WTC11 (cell line): ENCODE measurements around the gene VPS18. TPM values are rescaled to one million over a fixed set of nuclear protein-coding genes. Genes with fewer than 3 reads are reported as not detected.

Experiments used
- ATAC-seq: fragments of 200-7000 bp; cut with Tn5 transposase; 2 replicates; pipeline ENCODE4 v1.10.0; 2021; ENCODE audit warnings: mild to moderate bottlenecking, moderate library complexity
- CTCF ChIA-PET: fragments of 300-600 bp; sonication (Branson Sonifier 250); formaldehyde crosslinking; loops from one replicate; lab custom pipeline; 2021; ENCODE audit warnings: antibody characterized with exemption; lab: Charles Lee
- POLR2A ChIA-PET: fragments of 350-600 bp; sonication (Branson Sonifier 250); formaldehyde crosslinking; loops from one replicate; lab custom pipeline; 2021; ENCODE audit warnings: antibody characterized with exemption; lab: Charles Lee
- DNase-seq: peaks from one replicate; pipeline ENCODE4 v3.0.0; 2021; ENCODE audit warnings: low spot score
- H3K27ac Mint-ChIP-seq: 2 replicates; pipeline ENCODE4 v1.8.0; 2021; ENCODE audit warnings: mixed read lengths
- H3K27me3 Mint-ChIP-seq: 2 replicates; pipeline ENCODE4 v1.8.0; 2021; ENCODE audit warnings: low read depth, mild to moderate bottlenecking, moderate library complexity, mixed read lengths
- H3K36me3 Mint-ChIP-seq: 2 replicates; pipeline ENCODE4 v1.8.0; 2021; ENCODE audit warnings: mixed read lengths
- H3K4me1 Mint-ChIP-seq: 2 replicates; pipeline ENCODE4 v1.8.0; 2022; ENCODE audit warnings: mixed read lengths
- H3K4me3 Mint-ChIP-seq: 2 replicates; pipeline ENCODE4 v1.8.0; 2021; ENCODE audit warnings: mild to moderate bottlenecking, moderate library complexity, mixed read lengths
- H3K9me3 Mint-ChIP-seq: 2 replicates; pipeline ENCODE4 v1.8.0; 2021; ENCODE audit warnings: mixed read lengths
- AFF4 ChIP-seq: sonication (generic); formaldehyde crosslinking; IDR thresholded peaks from 2 replicates; pipeline ENCODE4 v1.8.1; 2023; ENCODE audit warnings: mild to moderate bottlenecking, missing genetic modification reagents, borderline replicate concordance
- ATF6 ChIP-seq: sonication (generic); formaldehyde crosslinking; IDR thresholded peaks from 2 replicates; pipeline ENCODE4 v1.8.1; 2023; ENCODE audit warnings: mild to moderate bottlenecking, missing genetic modification reagents
- E2F1 ChIP-seq: sonication (generic); formaldehyde crosslinking; IDR thresholded peaks from 2 replicates; pipeline ENCODE4 v1.8.0; 2022; ENCODE audit warnings: mild to moderate bottlenecking, missing genetic modification reagents
- E2F5 ChIP-seq: sonication (generic); formaldehyde crosslinking; IDR thresholded peaks from 2 replicates; pipeline ENCODE4 v1.8.1; 2022; ENCODE audit warnings: mild to moderate bottlenecking, moderate library complexity, missing genetic modification reagents
- ESRRA ChIP-seq: sonication (generic); formaldehyde crosslinking; IDR thresholded peaks from 2 replicates; pipeline ENCODE4 v1.8.1; 2022; ENCODE audit warnings: mild to moderate bottlenecking, missing genetic modification reagents, borderline replicate concordance
- IRF1 ChIP-seq: sonication (generic); formaldehyde crosslinking; IDR thresholded peaks from 2 replicates; pipeline ENCODE4 v1.8.0; 2023; ENCODE audit warnings: missing genetic modification reagents
- MXD4 ChIP-seq: fragments of 250-450 bp; sonication (Bioruptor Pico); IDR thresholded peaks from 2 replicates; pipeline ENCODE4 v1.8.0; 2021; ENCODE audit warnings: mild to moderate bottlenecking, moderate library complexity, borderline replicate concordance
- NFATC4 ChIP-seq: fragments of 250-450 bp; sonication (Bioruptor Pico); IDR thresholded peaks from 2 replicates; pipeline ENCODE4 v1.9.0; 2021; ENCODE audit warnings: mild to moderate bottlenecking
- NR1H2 ChIP-seq: sonication (generic); formaldehyde crosslinking; IDR thresholded peaks from 2 replicates; pipeline ENCODE4 v1.9.0; 2021; ENCODE audit warnings: mild to moderate bottlenecking, moderate library complexity, missing genetic modification reagents
- PREB ChIP-seq: sonication (generic); formaldehyde crosslinking; IDR thresholded peaks from 2 replicates; pipeline ENCODE4 v1.8.1; 2022; ENCODE audit warnings: mild to moderate bottlenecking, missing genetic modification reagents, moderate library complexity, borderline replicate concordance
- SMAD3 ChIP-seq: sonication (generic); formaldehyde crosslinking; IDR thresholded peaks from 2 replicates; pipeline ENCODE4 v1.8.0; 2022; ENCODE audit warnings: missing genetic modification reagents, mild to moderate bottlenecking, borderline replicate concordance
- SOX15 ChIP-seq: fragments of 250-450 bp; sonication (Bioruptor Pico); IDR thresholded peaks from 2 replicates; pipeline ENCODE4 v1.9.0; 2021; ENCODE audit warnings: mild to moderate bottlenecking
- USF2 ChIP-seq: sonication (generic); formaldehyde crosslinking; IDR thresholded peaks from 2 replicates; pipeline ENCODE4 v1.8.1; 2023; ENCODE audit warnings: mild to moderate bottlenecking, missing genetic modification reagents, moderate library complexity
- ZNF219 ChIP-seq: sonication (generic); formaldehyde crosslinking; IDR thresholded peaks from 2 replicates; pipeline ENCODE4 v1.8.0; 2023; ENCODE audit warnings: missing genetic modification reagents, mild to moderate bottlenecking, borderline replicate concordance
- ZNF317 ChIP-seq: sonication (generic); formaldehyde crosslinking; IDR thresholded peaks from 2 replicates; pipeline ENCODE4 v1.8.1; 2023; ENCODE audit warnings: low read depth, mild to moderate bottlenecking, moderate library complexity, missing genetic modification reagents, borderline replicate concordance
- ZNF512 ChIP-seq: sonication (generic); formaldehyde crosslinking; IDR thresholded peaks from 2 replicates; pipeline ENCODE4 v1.8.1; 2022; ENCODE audit warnings: missing genetic modification reagents, borderline replicate concordance
- ZNF671 ChIP-seq: fragments of 250-450 bp; sonication (Bioruptor Pico); IDR thresholded peaks from 2 replicates; pipeline ENCODE4 v1.8.0; 2021; ENCODE audit warnings: mild to moderate bottlenecking
- ZSCAN18 ChIP-seq: fragments of 250-450 bp; sonication (Bioruptor Pico); IDR thresholded peaks from 2 replicates; pipeline ENCODE4 v2.1.2; 2022; ENCODE audit warnings: mild to moderate bottlenecking, moderate library complexity
- total RNA-seq: library from RNA; stranded (reverse); gene quantifications from 3 replicates; pipeline ENCODE4 v1.2.3, GENCODE V29; 2021

The VPS18 gene
- total RNA-seq, 1 experiment from 2014 or later: 27.3 TPM

- no peak for TF ChIP-seq ATF6
- no peak for TF ChIP-seq AFF4 (CRISPR knock-in tag)
- no peak for TF ChIP-seq ZNF671 (CRISPR knock-in tag)
- no peak for TF ChIP-seq ESRRA (CRISPR knock-in tag)
- TF ChIP-seq ZNF317 (CRISPR knock-in tag): no peak
- no peak for TF ChIP-seq PREB
- no peak for TF ChIP-seq ZNF219 (CRISPR knock-in tag)
Measured at GRCh38 chr15:40875991-40876730, 18.1 kb upstream of the VPS18 start (continued).

GRCh38 chr15:40877694-40878093 lies 16.6 kb upstream of the VPS18 start:
- peaks cover 19% of the 10 kb centered on the region for H3K4me1 Mint-ChIP-seq
- CTCF ChIA-PET: interaction anchor here (0.6 to 11.6 kb wide), 6 partner anchors 13 to 341 kb away, joined by 3 to 115 read pairs (median 4); no protein-coding TSS in a partner anchor
- POLR2A ChIA-PET: no interaction called here
- H3K9me3 Mint-ChIP-seq: no peaks in the 10 kb centered on the region
- no peaks in the 10 kb centered on the region for H3K36me3 Mint-ChIP-seq
- H3K27ac Mint-ChIP-seq: no peak overlapping the region
- DNase-seq (no peak), ATAC-seq (no peak)
- H3K4me3 Mint-ChIP-seq: no peak overlapping the region
- peaks cover 4% of the 10 kb centered on the region; the same call in 1 of the 2 replicates for H3K27me3 Mint-ChIP-seq
- no peak for TF ChIP-seq ESRRA (CRISPR knock-in tag)
- TF ChIP-seq IRF1 (CRISPR knock-in tag): no peak
- no peak for TF ChIP-seq MXD4
- TF ChIP-seq SMAD3: no peak
- no peak for TF ChIP-seq NR1H2 (CRISPR knock-in tag)
- no peak for TF ChIP-seq E2F5
- no peak for TF ChIP-seq ZNF512
- no peak for TF ChIP-seq USF2 (CRISPR knock-in tag)
- TF ChIP-seq ZSCAN18 (CRISPR knock-in tag): no peak
- no peak for TF ChIP-seq SOX15 (CRISPR knock-in tag)
- TF ChIP-seq NFATC4 (CRISPR knock-in tag): no peak
- TF ChIP-seq E2F1: no peak
